Measurements from ENCODE around the gene FGR. TPM values are rescaled to one million over a fixed set of nuclear protein-coding genes. Genes with fewer than 3 reads are reported as not detected.
A peak's percentile ranks its signal among the peaks of the same experiment; 100 is the strongest.

FGR gene
- total and polyA plus RNA-seq, 2 donors: 3.4 to 15.8 TPM

GRCh38 chr1:27666294-27666693 is 31.3 kb upstream of the FGR start:
- H3K4me1 ChIP-seq (ENCODE audit: insufficient read depth): no peaks in the 10 kb centered on the region
- 92% methylated on average over 4 of the region's 4 CpGs for WGBS
- no peak overlapping the region for H3K27ac ChIP-seq (ENCODE audit: low read depth)
- no peak for DNase-seq (ENCODE audit: extremely low spot score)
- no peak overlapping the region for H3K4me3 ChIP-seq (ENCODE audit: low read depth, low read length)
- H3K36me3 ChIP-seq (ENCODE audit: insufficient read depth): no peaks in the 10 kb centered on the region

GRCh38 chr1:27665016-27665651 is 30.1 kb upstream of the FGR start:
- 89% methylated on average over 9 of the region's 9 CpGs for WGBS
- Histone ChIP-seq H3K27ac (ENCODE audit: low read depth) (no peak overlapping the region), H3K36me3 (ENCODE audit: insufficient read depth) (no peaks in the 10 kb centered on the region), H3K4me3 (ENCODE audit: low read depth, low read length) (no peak overlapping the region), H3K4me1 (ENCODE audit: insufficient read depth) (no peaks in the 10 kb centered on the region)
- no peak for DNase-seq (ENCODE audit: extremely low spot score)

- no peak overlapping the region for H3K27ac ChIP-seq (ENCODE audit: low read depth)
- H3K4me3 ChIP-seq (ENCODE audit: low read depth, low read length): no peak overlapping the region
- WGBS: 79% methylated on average over 8 of the region's 8 CpGs
- no peaks in the 10 kb centered on the region for H3K4me1 ChIP-seq (ENCODE audit: insufficient read depth)
- no peaks in the 10 kb centered on the region for H3K36me3 ChIP-seq (ENCODE audit: insufficient read depth)
- DNase-seq (ENCODE audit: extremely low spot score): no peak
These were observed 29.3 kb upstream of the FGR start for GRCh38 chr1:27664291-27664690.

GRCh38 chr1:27662707-27663393 is 27.9 kb upstream of the FGR start:
- WGBS: 34% methylated on average over 12 of the region's 12 CpGs
- Histone ChIP-seq H3K4me3 (ENCODE audit: low read depth, low read length) (no peak overlapping the region), H3K27ac (ENCODE audit: low read depth) (no peak overlapping the region), H3K4me1 (ENCODE audit: insufficient read depth) (no peaks in the 10 kb centered on the region), H3K36me3 (ENCODE audit: insufficient read depth) (no peaks in the 10 kb centered on the region)
- DNase-seq (ENCODE audit: extremely low spot score): peak; percentile 82

- Histone ChIP-seq H3K4me3 (ENCODE audit: low read depth, low read length) (no peak overlapping the region), H3K36me3 (ENCODE audit: insufficient read depth) (no peaks in the 10 kb centered on the region), H3K4me1 (ENCODE audit: insufficient read depth) (no peaks in the 10 kb centered on the region), H3K27ac (ENCODE audit: low read depth) (no peak overlapping the region)
- 84% methylated on average over 5 of the region's 5 CpGs for WGBS
- no peak for DNase-seq (ENCODE audit: extremely low spot score)
These were observed 27.3 kb upstream of the FGR start for GRCh38 chr1:27662261-27662660.

GRCh38 chr1:27661412-27662075 is 26.6 kb upstream of the FGR start:
- no peak overlapping the region for H3K4me3 ChIP-seq (ENCODE audit: low read depth, low read length)
- H3K27ac ChIP-seq (ENCODE audit: low read depth): no peak overlapping the region
- DNase-seq (ENCODE audit: extremely low spot score): no peak
- WGBS: 96% methylated on average over 8 of the region's 8 CpGs
- H3K36me3 ChIP-seq (ENCODE audit: insufficient read depth): no peaks in the 10 kb centered on the region
- H3K4me1 ChIP-seq (ENCODE audit: insufficient read depth): no peaks in the 10 kb centered on the region

GRCh38 chr1:27660300-27660835 is 25.4 kb upstream of the FGR start:
- H3K4me3 ChIP-seq (ENCODE audit: low read depth, low read length): peak overlapping the region; percentile 55
- no peaks in the 10 kb centered on the region for H3K4me1 ChIP-seq (ENCODE audit: insufficient read depth)
- H3K36me3 ChIP-seq (ENCODE audit: insufficient read depth): no peaks in the 10 kb centered on the region
- DNase-seq (ENCODE audit: extremely low spot score): no peak
- peak overlapping the region; percentile 39 for H3K27ac ChIP-seq (ENCODE audit: low read depth)
- 65% methylated on average over 10 of the region's 10 CpGs for WGBS

- H3K4me3 ChIP-seq (ENCODE audit: low read depth, low read length): peak overlapping the region; percentile 55
- H3K4me1 ChIP-seq (ENCODE audit: insufficient read depth): no peaks in the 10 kb centered on the region
- H3K36me3 ChIP-seq (ENCODE audit: insufficient read depth): no peaks in the 10 kb centered on the region
- peak; percentile 60 for DNase-seq (ENCODE audit: extremely low spot score)
- WGBS: 6% methylated on average over 78 of the region's 78 CpGs
- H3K27ac ChIP-seq (ENCODE audit: low read depth): peak overlapping the region; percentile 93
These were observed 24.7 kb upstream of the FGR start for GRCh38 chr1:27659497-27660299.

- WGBS: 50% methylated on average over 7 of the region's 7 CpGs
- Histone ChIP-seq H3K27ac (ENCODE audit: low read depth) (peak overlapping the region; percentile 93), H3K36me3 (ENCODE audit: insufficient read depth) (no peaks in the 10 kb centered on the region), H3K4me1 (ENCODE audit: insufficient read depth) (no peaks in the 10 kb centered on the region), H3K4me3 (ENCODE audit: low read depth, low read length) (no peak overlapping the region)
- DNase-seq (ENCODE audit: extremely low spot score): no peak
These were observed 24.0 kb upstream of the FGR start for GRCh38 chr1:27658951-27659496.

- Histone ChIP-seq H3K36me3 (ENCODE audit: insufficient read depth) (no peaks in the 10 kb centered on the region), H3K4me1 (ENCODE audit: insufficient read depth) (no peaks in the 10 kb centered on the region), H3K27ac (ENCODE audit: low read depth) (no peak overlapping the region), H3K4me3 (ENCODE audit: low read depth, low read length) (no peak overlapping the region)
- DNase-seq (ENCODE audit: extremely low spot score): no peak
- WGBS: 78% methylated on average over 7 of the region's 7 CpGs
These were observed 21.3 kb upstream of the FGR start for GRCh38 chr1:27656157-27656893.

GRCh38 chr1:27655151-27655937 is 20.4 kb upstream of the FGR start:
- 67% methylated on average over 11 of the region's 11 CpGs for WGBS
- Histone ChIP-seq H3K27ac (ENCODE audit: low read depth) (no peak overlapping the region), H3K4me3 (ENCODE audit: low read depth, low read length) (no peak overlapping the region), H3K4me1 (ENCODE audit: insufficient read depth) (no peaks in the 10 kb centered on the region), H3K36me3 (ENCODE audit: insufficient read depth) (no peaks in the 10 kb centered on the region)
- DNase-seq (ENCODE audit: extremely low spot score): no peak
